HG02571 (cell line): ENCODE results near the gene EP400.

Experiments
- ATAC-seq: cut with Tn5 transposase; IDR thresholded peaks from one replicate; pipeline ENCODE4 v1.9.1; 2021; ENCODE audit warnings: mild to moderate bottlenecking, moderate library complexity; ENCODE audit not compliant: unreplicated experiment

EP400 gene

GRCh38 chr12:131923260-131923659 lies 26.5 kb upstream of the EP400 start:
- ATAC-seq, result peak; percentile 76

DNA sequence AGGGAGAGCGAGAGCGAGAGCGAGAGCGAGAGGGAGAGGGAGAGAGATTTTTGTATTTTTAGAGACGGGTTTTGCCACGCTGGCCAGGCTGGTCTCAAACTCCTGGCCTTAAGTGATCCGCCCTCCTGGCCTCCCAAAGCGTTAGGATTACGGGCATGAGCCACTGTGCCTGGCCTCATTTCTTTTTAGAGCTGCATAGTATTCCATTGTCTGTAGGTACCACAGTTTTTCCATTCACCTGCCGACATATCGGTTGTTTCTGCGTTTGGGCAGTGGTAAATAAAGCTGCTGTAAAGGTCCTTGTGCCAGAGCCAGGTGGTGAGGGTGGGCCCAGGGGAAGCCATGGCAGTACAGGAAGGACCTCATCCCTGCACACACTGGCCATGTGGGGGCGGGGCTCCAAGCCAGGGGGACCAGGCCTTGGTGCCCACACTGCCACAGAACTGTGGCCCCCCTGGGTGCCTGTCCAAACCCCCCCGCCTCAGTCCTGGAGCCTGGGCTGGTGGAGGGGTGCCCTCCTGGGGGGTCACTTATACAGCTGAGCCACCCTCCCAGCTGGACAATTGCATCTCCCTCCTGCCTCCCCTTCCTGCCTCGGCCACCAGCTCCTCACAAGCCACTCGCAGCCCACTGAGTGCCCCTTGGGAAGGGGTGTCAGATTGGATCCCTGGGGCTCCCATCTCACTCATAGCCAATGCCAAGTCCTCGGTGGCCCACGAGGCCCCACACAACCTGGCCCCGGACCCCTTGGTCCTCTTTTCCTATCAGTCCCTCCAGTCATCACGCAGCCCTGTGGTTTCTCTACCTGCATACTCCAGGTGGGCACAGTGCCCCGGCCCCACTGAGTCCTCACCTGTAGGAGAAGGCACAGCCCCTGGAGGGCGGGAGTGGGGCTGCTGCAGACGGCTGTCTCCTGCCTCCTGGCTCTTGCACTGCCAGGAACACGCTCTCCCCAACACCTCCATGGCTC lies 22.3 kb upstream of the EP400 start:
- ATAC-seq, result no peak

- ATAC-seq, result peak; percentile 2
Measured at GRCh38 chr12:131928080-131928710, 21.5 kb upstream of the EP400 start.

- ATAC-seq, result peak; percentile 67
Measured at GRCh38 chr12:131928711-131929580, 20.8 kb upstream of the EP400 start, which contains the start of gene PUS1. PUS1 (plus strand) TSS chr12:131929276; CDS start chr12:131929723, 447 bp downstream.

- ATAC-seq, result no peak
Measured at GRCh38 chr12:131929581-131930456, 19.9 kb upstream of the EP400 start.

- no peak for ATAC-seq
Measured at GRCh38 chr12:131930510-131930909, 19.2 kb upstream of the EP400 start.

GRCh38 chr12:131933387-131933786 lies 16.4 kb upstream of the EP400 start:
- ATAC-seq, result no peak

DNA sequence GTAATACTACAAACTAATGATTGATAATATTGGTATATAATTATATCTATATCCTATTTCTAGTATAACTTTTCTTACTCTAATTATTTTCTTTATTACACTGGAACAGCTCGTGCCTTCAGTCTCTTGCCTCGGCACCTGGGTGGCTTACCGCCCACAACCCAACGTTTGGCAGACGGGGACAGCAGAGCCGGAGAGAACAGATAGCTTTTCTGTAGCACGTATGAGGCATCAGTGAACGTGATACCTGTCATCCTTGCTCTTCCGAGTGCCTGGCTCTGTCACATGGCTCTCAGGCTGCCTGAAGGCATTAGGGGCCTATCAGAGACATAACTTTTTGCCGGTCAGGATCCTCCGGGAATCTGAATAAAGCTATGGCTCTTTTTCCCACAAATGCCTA lies 15.2 kb upstream of the EP400 start:
- no peak for ATAC-seq

GRCh38 chr12:131938082-131938481 lies 11.7 kb upstream of the EP400 start:
- ATAC-seq, result no peak

GRCh38 chr12:131939007-131939406 lies 10.7 kb upstream of the EP400 start:
- no peak for ATAC-seq

GRCh38 chr12:131940141-131940547 lies 9.6 kb upstream of the EP400 start:
- ATAC-seq, result no peak

- no peak for ATAC-seq
Measured at GRCh38 chr12:131941116-131941986, 8.4 kb upstream of the EP400 start.

DNA sequence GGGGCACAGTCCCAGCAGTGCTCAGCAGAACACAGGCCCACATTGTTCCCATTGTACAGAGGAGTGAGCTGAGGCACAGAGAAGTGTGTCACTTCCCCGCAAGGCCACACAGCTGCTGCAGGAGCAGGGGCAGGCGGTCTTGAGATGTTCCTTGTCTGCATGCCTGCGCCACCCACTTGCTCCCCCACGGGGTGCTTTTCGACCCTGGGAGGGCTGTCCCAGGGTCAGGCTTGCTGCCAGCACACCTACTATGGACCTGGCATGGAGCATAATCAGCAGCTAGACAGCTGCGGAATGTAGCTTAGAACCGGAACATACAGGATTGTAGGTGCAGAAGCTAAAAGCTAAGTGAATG lies 7.8 kb upstream of the EP400 start:
- ATAC-seq, result no peak

DNA sequence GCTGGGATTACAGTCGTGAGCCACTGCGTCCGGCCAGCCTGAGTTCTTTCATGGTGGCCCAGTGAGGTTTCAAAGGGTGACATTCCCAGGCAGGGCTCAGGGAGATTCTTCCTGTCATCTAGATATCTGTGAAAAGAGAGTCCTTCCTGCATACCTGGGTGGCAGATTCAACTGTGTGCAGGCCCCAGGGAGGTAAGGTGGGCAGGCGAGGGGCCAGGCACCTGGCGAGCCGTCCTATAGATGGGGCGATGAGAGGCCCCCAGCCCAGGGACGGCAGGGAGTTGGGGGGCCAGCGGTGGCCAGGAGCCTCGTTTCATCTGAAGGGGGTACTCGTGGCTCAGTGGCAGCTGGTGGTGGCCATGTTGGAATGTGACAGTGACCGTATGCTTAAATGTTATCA lies 7.1 kb upstream of the EP400 start:
- ATAC-seq, result no peak

DNA sequence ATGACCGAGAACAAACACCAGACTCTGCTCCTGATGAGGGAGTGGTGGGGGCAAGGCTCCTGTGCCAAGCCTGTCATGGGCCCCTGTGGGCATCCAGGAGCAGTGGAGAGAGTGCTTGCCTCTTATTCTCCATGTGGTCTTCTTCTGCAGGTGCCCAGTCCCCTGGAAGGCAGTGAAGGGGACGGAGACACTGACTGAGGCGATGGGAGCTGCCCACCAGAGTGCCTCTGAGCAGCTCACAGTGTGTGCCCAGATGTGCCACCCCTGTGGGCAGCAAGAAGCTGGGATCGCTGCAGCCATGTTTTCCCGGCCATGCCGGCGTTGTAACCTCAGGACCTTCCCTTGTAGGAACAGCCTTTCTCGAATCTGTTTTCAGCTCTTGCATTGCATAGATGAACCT lies 6.4 kb upstream of the EP400 start:
- ATAC-seq, result no peak

- no peak for ATAC-seq
Measured at GRCh38 chr12:131943876-131944275, 5.9 kb upstream of the EP400 start.

DNA sequence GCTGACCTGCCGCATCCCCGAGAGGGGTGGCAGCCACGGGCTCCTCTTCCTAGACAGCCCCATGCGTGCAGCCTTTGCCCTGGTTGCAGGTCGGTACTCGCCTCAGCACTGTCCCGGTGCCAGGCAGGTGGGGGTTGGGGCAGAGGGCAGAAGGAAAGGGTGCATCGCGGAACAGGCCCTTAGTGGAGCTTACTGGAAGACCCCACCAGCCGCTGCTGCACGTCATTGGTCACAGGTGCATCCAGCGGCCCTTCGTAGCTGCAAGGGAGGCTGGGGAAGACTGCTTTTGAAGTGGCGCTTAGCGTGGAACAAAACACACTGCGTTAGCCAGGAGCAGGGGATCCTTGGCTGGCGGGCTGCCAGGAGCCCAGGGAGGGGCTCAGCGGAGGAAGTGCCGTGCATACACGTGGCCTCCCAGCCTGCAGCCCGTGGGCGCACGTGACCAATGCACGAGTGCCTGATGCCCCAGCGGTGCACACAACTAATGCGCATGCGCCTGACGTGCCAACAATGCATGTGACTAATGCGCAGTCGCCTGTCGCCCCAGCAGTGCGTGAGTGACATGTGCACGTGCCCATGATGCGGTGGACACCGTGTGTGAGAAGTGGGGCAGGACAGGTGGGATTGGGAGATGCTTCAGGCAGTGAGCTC lies 5.0 kb upstream of the EP400 start:
- ATAC-seq, result no peak

DNA sequence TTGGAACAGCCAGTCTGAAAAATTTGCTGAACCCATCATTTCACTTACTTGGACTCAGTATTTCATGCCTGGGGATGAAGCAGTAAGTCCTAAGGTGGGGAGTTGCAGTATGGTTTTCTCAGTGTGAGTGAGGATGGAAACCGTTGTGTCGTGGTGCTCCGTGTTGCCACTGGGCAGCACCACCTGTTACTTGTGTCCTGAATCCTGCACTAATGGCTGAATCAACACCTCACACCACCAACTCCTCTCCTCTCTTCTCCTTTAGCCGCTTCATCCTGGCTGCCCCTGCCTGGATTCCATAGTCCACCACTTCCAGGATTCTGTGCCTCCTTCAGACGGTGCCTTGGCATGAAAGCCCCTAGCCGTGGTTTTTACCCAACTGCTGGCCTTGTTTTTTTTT lies 3.0 kb upstream of the EP400 start:
- no peak for ATAC-seq
